Astrocyte of the cerebellum (primary cell): ENCODE data around the gene ANKS4B.

Source experiments
- DNase-seq: peaks from one replicate; pipeline ENCODE4 v3.0.0-alpha.2; 2011; ENCODE audit warnings: low read depth
- H3K4me3 ChIP-seq: 2 replicates; pipeline ENCODE4 v1.5.1; 2011; ENCODE audit warnings: mild to moderate bottlenecking, low read depth, low read length, moderate library complexity
- CTCF ChIP-seq: IDR thresholded peaks from 2 replicates; pipeline ENCODE4 v1.5.1; 2012; ENCODE audit warnings: low read length, low read depth, moderate library complexity, mild to moderate bottlenecking; ENCODE audit errors: missing control alignments
- in situ Hi-C: cut with HindIII; loops from 2 replicates; pipeline ENCODE4 v1.10.0; 2017; ENCODE audit warnings: low sequenced_read_pairs

ANKS4B gene

GRCh38 chr16:21226749-21227148, 6.8 kb upstream of the ANKS4B start:
- no peak overlapping the region for H3K4me3 ChIP-seq
- no peak for TF ChIP-seq CTCF
- no peak for DNase-seq
- in situ Hi-C loops: no loop called here

GRCh38 chr16:21227866-21228265, 5.6 kb upstream of the ANKS4B start:
- DNase-seq: no peak
- no peak overlapping the region for H3K4me3 ChIP-seq
- in situ Hi-C loops: no loop called here
- TF ChIP-seq CTCF: no peak

GRCh38 chr16:21228361-21228872, 5.1 kb upstream of the ANKS4B start:
- TF ChIP-seq CTCF: no peak
- H3K4me3 ChIP-seq: no peak overlapping the region
- DNase-seq: no peak
- in situ Hi-C loops: no loop called here

GRCh38 chr16:21233045-21233520, 416 bp upstream of the ANKS4B start:
- in situ Hi-C loops: loop anchor here (5.0 to 10.0 kb wide), 3 partner anchors 34 to 1402 kb away; no protein-coding TSS in a partner anchor
- no peak overlapping the region for H3K4me3 ChIP-seq
- DNase-seq: no peak
- no peak for TF ChIP-seq CTCF

- TF ChIP-seq CTCF: no peak
- H3K4me3 ChIP-seq: no peak overlapping the region
- DNase-seq: no peak
- in situ Hi-C loops: loop anchor here (10.0 kb wide), 1 partner anchor 1400 kb away; no protein-coding TSS in a partner anchor
These were observed 1.7 kb downstream of the ANKS4B start for GRCh38 chr16:21235199-21235585.

GRCh38 chr16:21236831-21237230, 3.3 kb downstream of the ANKS4B start:
- TF ChIP-seq CTCF: no peak
- DNase-seq: no peak
- no peak overlapping the region for H3K4me3 ChIP-seq
- in situ Hi-C loops: loop anchor here (10.0 kb wide), 1 partner anchor 1398 kb away; no protein-coding TSS in a partner anchor
